HG02759 (cell line): ENCODE results near the gene PNKD.
"Not testable (repeated sequence)": the region's sequence is repeated elsewhere in the genome, so short reads cannot be mapped to it uniquely, and the experiment has no call there.

Experiments
- ATAC-seq: cut with Tn5 transposase; IDR thresholded peaks from one replicate; pipeline ENCODE4 v1.9.1; 2021; ENCODE audit warnings: mild to moderate bottlenecking, moderate library complexity; ENCODE audit not compliant: unreplicated experiment

Gene PNKD

GRCh38 chr2:218314764-218315163, 44.4 kb downstream of the PNKD start:
- not testable (repeated sequence) for ATAC-seq

- ATAC-seq: no peak
Measured at GRCh38 chr2:218315397-218315796, 45.1 kb downstream of the PNKD start.

- ATAC-seq: no peak
Measured at GRCh38 chr2:218317303-218317630, 46.9 kb downstream of the PNKD start.

- ATAC-seq: no peak
Measured at GRCh38 chr2:218317835-218318234, 47.5 kb downstream of the PNKD start.

- ATAC-seq: no peak
Measured at GRCh38 chr2:218318241-218318640, 47.9 kb downstream of the PNKD start.

- ATAC-seq: no peak
Measured at GRCh38 chr2:218319813-218320365, 49.6 kb downstream of the PNKD start.

GRCh38 chr2:218320704-218321336, 50.5 kb downstream of the PNKD start:
- ATAC-seq: no peak

- ATAC-seq: peak; percentile 87
Measured at GRCh38 chr2:218322768-218323525, 52.6 kb downstream of the PNKD start.

- no peak for ATAC-seq
Measured at GRCh38 chr2:218323526-218324472, 53.5 kb downstream of the PNKD start.

GRCh38 chr2:218325566-218326160, 55.3 kb downstream of the PNKD start:
- ATAC-seq: no peak

- ATAC-seq: no peak
Measured at GRCh38 chr2:218326315-218326714, 56.0 kb downstream of the PNKD start.

GRCh38 chr2:218327451-218328210, 57.3 kb downstream of the PNKD start:
- no peak for ATAC-seq

- ATAC-seq: no peak
Measured at GRCh38 chr2:218328294-218328693, 58.0 kb downstream of the PNKD start.

GRCh38 chr2:218329027-218329825, 58.9 kb downstream of the PNKD start:
- ATAC-seq: peak; percentile 56

- ATAC-seq: peak; percentile 41
Measured at GRCh38 chr2:218329826-218330593, 59.7 kb downstream of the PNKD start.

- ATAC-seq: no peak
Measured at GRCh38 chr2:218331745-218332144, 61.4 kb downstream of the PNKD start.

GRCh38 chr2:218332288-218332687, 62.0 kb downstream of the PNKD start:
- no peak for ATAC-seq

GRCh38 chr2:218332920-218333645, 62.8 kb downstream of the PNKD start:
- ATAC-seq: no peak
